GM21723 (cell line): ENCODE results near the gene BAHD1.

Experiments
- ATAC-seq: cut with Tn5 transposase; IDR thresholded peaks from one replicate; pipeline ENCODE4 v1.9.1; 2021; ENCODE audit warnings: mild to moderate bottlenecking, moderate library complexity; ENCODE audit not compliant: unreplicated experiment

BAHD1 gene

GRCh38 chr15:40440743-40441564 is at the start of gene BAHD1:
TSS of gene BAHD1 (plus strand) at chr15:40440953. CDS start at chr15:40458465, 17,512 bp downstream.
- ATAC-seq, result peak; percentile 76

DNA sequence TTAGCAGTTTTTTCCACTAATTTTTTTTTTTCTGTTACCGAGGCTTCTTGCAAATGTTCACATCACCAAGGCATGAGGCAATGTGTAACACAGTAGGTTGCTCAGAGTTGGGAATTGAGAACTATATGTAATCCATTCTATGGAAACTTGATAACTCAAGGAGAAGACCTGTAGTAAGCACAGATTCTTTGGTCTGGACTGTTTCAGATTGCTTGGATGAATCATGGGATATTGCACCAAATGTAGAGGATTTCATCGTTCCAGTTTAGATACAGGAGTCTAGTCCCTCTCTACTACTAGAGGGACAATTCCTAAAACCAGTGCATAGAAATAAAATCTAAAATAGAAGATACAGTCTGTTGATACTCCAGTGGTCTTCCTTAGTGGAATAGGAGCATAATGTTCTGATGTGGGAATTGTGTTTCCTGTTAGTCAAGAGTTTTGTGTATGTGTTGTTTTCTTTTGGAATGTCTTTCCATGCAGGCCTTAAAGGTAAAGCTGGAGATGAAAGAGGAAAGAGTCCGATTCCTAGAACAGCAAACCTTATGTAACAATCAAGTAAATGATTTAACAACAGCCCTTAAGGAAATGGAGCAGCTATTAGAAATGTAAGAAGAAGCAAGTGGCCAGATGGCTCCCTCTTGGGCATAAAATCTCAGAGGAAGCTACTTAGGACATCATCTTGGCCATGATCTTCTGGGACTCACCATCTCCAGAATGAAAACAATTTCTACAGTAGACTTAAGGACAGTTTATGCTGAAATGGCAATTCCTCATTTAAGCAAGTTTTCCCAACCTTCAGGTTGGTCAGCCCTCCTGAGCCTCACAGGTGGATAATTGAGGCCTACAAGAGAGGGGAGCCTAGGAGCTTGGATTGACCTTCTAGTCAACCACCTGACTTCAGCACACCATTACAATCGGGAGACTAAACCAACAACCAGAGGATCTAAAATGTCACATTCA is 47.5 kb upstream of the BAHD1 start:
- ATAC-seq, result no peak

DNA sequence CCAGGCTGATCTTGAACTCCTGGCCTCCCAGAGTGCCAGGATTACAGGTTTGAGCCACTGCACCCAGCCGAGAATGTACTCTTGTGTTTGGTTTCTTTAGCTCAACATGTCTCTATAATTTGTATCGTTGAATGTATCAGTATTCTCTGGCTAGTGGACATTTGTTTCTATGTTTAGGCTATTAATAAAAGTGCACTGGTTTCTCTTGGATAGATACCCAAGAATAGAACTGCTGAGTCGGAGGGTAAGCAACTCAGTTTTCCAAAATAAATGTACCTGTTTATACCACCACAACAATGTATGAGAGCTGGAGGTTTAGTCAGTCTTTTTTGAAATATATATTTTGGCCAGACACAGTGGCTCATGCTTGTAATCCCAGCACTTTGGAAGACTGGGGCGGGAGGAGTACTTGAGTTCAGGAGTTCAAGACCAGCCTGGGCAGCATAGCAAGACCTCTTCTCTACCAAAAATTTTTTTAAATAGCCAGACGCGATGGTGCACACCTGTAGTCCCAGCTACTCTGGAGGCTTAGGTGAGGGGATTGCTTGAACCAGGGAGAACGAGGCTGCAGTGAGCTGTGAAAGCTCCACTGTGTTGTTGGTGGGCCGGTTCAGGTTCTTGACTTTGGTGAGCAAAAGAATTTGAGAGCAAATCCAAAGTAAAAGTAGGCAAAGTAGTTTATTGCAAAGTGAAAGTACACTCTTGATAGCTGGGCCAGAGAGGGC is 42.9 kb upstream of the BAHD1 start:
- ATAC-seq, result no peak

GRCh38 chr15:40398413-40398873 is 42.3 kb upstream of the BAHD1 start:
- no peak for ATAC-seq

GRCh38 chr15:40399370-40399769 is 41.4 kb upstream of the BAHD1 start:
- ATAC-seq, result no peak

DNA sequence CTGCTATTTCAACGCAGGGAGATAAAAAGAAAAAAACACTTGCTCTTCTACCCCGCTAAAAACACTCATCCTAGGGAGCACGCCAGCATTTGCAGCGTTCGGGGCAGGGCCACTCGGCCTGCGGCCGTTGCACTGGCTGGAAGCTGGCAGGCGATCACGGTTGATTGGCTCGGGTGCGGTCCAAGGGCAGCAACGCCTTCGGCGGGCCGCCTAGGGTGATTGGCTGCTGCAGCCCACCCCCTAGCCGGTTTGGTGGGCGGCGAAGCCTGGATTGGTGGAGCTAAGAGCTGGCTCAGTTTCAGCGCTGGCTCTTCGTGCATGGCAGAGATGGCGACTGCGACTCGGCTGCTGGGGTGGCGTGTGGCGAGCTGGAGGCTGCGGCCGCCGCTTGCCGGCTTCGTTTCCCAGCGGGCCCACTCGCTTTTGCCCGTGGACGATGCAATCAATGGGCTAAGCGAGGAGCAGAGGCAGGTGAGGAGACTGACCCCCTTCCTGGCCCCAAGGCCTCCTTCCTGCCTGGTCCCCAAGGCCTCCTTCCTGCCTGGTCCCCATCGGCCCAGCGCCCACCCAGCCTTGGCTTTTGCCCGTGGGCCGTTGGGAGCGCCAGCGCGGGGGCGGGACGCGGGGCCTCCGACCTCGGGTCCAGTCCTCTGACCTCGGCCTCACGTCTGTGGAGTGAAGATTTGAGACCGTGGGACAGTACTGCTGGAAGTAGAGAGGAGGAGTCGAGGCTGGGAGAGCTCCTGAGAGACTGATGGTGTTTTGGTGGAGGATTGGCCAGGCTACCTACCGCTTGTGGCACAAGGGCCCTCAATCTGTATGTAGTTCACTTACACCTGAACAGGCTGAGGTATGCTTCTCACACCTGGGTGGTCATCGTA is 35.0 kb upstream of the BAHD1 start, which contains the start of gene IVD:
TSS of gene IVD (plus strand) at position 295 of the 881 bp plus-strand sequence. CDS start at position 328, 33 bp downstream.
- ATAC-seq, result peak; percentile 77

DNA sequence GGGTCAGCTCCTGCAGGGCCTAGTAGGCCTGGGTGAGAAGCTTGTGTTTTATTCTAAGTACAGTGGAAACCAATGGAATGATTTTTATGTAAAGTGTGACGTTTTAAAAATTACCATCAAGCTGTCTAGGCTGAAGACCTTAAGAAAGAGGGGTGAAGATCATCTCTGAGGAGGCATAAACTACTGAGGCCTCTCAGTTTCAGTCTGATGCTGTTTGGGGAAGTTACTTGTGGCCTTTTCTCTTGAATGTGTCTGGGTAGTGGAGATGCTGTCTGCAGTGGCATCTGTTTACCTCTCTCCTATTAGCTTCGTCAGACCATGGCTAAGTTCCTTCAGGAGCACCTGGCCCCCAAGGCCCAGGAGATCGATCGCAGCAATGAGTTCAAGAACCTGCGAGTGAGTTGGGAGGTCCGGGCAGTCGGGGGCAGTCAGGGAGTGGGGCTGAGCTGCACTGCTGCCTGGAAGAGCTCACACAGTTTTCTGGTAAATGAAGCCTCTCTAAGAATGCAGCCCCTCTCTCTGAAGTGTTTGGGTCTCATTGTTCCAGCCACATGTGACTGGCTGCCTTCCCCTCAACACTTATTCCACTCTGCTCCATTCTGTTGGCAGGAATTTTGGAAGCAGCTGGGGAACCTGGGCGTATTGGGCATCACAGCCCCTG is 33.3 kb upstream of the BAHD1 start:
- ATAC-seq, result peak; percentile 56

DNA sequence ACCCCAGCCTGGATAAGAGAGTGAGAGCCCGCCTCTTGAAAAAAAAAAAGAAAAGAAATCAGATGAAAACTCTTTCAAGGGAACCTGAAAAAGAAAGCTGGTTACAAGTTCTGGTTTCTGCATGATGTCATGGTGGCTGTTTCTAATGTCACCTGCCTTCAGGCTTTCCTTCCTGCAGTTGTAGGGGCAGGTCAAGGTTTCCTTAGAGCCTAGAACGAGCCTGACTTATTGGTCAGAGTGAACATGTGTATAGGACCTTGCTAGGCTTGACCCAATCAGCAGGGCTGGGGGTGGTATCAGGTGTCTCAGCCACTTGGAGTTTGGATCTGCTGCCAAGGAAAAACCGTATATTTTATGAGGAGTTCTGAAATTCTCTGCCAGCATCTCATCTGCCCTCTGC is 31.4 kb upstream of the BAHD1 start:
- no peak for ATAC-seq

GRCh38 chr15:40410476-40410875 is 30.3 kb upstream of the BAHD1 start:
- ATAC-seq, result no peak

DNA sequence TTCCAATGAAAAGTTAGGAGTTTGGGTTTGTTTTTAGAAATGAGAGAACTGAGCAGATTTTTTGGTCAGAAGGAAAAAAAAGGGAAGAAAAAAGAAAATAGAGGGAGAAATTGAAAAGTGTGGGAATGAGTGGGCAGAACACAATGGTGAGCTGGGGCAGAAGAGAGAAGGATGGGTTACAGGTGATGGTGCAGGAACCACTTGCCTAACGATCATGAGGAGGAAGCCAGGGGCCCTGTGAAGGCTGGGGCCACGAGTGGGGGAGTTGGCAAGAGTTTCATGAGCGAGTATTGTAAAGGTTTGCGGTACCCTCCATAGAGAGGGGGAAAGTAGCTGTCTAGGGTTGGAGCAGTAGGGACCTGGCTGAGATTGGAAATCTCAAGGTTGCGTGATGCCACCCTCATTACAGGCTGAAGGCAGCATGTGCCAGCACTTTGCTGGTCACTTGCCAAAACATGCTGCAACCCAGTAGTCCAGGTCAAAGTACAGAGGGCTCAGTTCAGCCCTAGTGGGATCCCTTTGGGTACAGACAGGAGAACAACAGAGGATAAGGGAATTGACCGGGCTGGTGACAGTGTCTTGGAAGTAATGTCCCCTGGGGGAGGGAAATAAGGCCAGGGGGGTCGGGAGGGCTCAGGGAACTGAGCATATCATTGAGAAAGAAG is 28.5 kb upstream of the BAHD1 start:
- ATAC-seq, result no peak

DNA sequence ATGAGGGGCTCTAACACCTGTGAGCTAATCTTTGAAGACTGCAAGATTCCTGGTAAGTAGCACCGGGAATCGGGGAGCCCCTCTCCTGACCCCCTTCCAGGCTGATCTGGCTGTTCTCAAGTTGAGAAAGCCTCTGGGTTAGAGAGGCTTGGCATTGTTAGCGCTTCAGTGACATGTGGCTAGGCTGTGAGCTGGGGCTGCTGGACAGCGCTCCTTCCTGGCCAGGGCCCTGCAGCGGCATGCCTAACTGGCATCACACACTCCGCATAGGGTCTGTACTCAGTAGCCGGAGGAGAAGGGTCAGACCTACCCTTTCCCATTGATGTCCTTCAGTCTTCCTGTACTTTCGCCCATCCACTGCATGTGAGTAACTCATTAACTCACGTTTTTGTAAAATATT is 27.7 kb upstream of the BAHD1 start:
- no peak for ATAC-seq

DNA sequence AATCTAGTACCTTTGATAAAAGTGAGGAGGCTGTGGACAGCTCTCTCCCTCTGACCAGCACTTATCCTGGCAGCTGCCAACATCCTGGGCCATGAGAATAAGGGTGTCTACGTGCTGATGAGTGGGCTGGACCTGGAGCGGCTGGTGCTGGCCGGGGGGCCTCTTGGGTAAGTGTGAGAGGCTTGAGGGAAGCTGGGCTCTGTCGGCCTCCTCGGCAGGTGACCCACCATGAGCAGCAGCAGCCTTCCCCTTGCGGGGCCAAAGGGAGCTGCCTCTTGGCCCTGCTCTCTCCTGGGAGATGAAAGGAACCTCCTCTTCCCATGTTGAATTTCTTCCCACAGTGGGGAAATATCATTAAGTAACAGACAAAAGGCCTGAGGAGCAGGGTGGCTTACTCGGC is 25.9 kb upstream of the BAHD1 start:
- no peak for ATAC-seq

- no peak for ATAC-seq
Observed at GRCh38 chr15:40415226-40415625, 25.5 kb upstream of the BAHD1 start.

DNA sequence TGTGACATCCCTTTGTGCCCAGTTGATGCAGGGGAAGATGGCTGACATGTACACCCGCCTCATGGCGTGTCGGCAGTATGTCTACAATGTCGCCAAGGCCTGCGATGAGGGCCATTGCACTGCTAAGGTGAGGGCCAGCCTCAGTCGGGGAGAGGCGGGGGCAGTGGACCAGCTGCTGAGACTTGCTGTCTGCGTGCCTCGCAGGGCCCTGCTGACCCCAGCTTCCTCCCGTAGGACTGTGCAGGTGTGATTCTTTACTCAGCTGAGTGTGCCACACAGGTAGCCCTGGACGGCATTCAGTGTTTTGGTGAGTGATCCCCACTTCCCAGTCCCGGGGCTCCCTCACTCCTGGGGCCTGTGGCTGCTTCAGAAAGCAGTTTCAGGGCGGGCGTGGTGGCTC is 24.7 kb upstream of the BAHD1 start:
- ATAC-seq, result no peak

GRCh38 chr15:40418126-40418525 is 22.6 kb upstream of the BAHD1 start:
- no peak for ATAC-seq

- ATAC-seq, result no peak
Observed at GRCh38 chr15:40420071-40420713, 20.6 kb upstream of the BAHD1 start.

- ATAC-seq, result no peak
Observed at GRCh38 chr15:40420793-40421192, 20.0 kb upstream of the BAHD1 start.
